WTC11 (cell line): ENCODE results near the gene C6orf120. TPM values are rescaled to one million over a fixed set of nuclear protein-coding genes. Genes with fewer than 3 reads are reported as not detected.

Experiments
- ATAC-seq: fragments of 200-7000 bp; cut with Tn5 transposase; 2 replicates; pipeline ENCODE4 v1.10.0; 2021; ENCODE audit warnings: mild to moderate bottlenecking, moderate library complexity
- CTCF ChIA-PET: fragments of 300-600 bp; sonication (Branson Sonifier 250); formaldehyde crosslinking; loops from one replicate; lab custom pipeline; 2021; ENCODE audit warnings: antibody characterized with exemption; lab: Charles Lee
- POLR2A ChIA-PET: fragments of 350-600 bp; sonication (Branson Sonifier 250); formaldehyde crosslinking; loops from one replicate; lab custom pipeline; 2021; ENCODE audit warnings: antibody characterized with exemption; lab: Charles Lee
- DNase-seq: peaks from one replicate; pipeline ENCODE4 v3.0.0; 2021; ENCODE audit warnings: low spot score
- H3K27ac Mint-ChIP-seq: 2 replicates; pipeline ENCODE4 v1.8.0; 2021; ENCODE audit warnings: mixed read lengths
- H3K27me3 Mint-ChIP-seq: 2 replicates; pipeline ENCODE4 v1.8.0; 2021; ENCODE audit warnings: low read depth, mild to moderate bottlenecking, moderate library complexity, mixed read lengths
- H3K36me3 Mint-ChIP-seq: 2 replicates; pipeline ENCODE4 v1.8.0; 2021; ENCODE audit warnings: mixed read lengths
- H3K4me1 Mint-ChIP-seq: 2 replicates; pipeline ENCODE4 v1.8.0; 2022; ENCODE audit warnings: mixed read lengths
- H3K4me3 Mint-ChIP-seq: 2 replicates; pipeline ENCODE4 v1.8.0; 2021; ENCODE audit warnings: mild to moderate bottlenecking, moderate library complexity, mixed read lengths
- H3K9me3 Mint-ChIP-seq: 2 replicates; pipeline ENCODE4 v1.8.0; 2021; ENCODE audit warnings: mixed read lengths
- ATF1 ChIP-seq: sonication (generic); formaldehyde crosslinking; IDR thresholded peaks from 2 replicates; pipeline ENCODE4 v1.8.1; 2023; ENCODE audit warnings: mild to moderate bottlenecking, moderate library complexity, missing genetic modification reagents
- JAZF1 ChIP-seq: fragments of 250-450 bp; sonication (Bioruptor Pico); IDR thresholded peaks from 2 replicates; pipeline ENCODE4 v1.9.0; 2021; ENCODE audit warnings: moderate library complexity, mild to moderate bottlenecking, inconsistent platforms
- MYBL2 ChIP-seq: sonication (generic); formaldehyde crosslinking; IDR thresholded peaks from 2 replicates; pipeline ENCODE4 v1.8.1; 2023; ENCODE audit warnings: mild to moderate bottlenecking, moderate library complexity, missing genetic modification reagents
- NR1H2 ChIP-seq: sonication (generic); formaldehyde crosslinking; IDR thresholded peaks from 2 replicates; pipeline ENCODE4 v1.9.0; 2021; ENCODE audit warnings: mild to moderate bottlenecking, moderate library complexity, missing genetic modification reagents
- NR2C2 ChIP-seq: sonication (generic); formaldehyde crosslinking; IDR thresholded peaks from 2 replicates; pipeline ENCODE4 v1.8.0; 2022; ENCODE audit warnings: mild to moderate bottlenecking, missing genetic modification reagents
- SMAD4 ChIP-seq: sonication (generic); formaldehyde crosslinking; IDR thresholded peaks from 2 replicates; pipeline ENCODE4 v1.8.0; 2022; ENCODE audit warnings: mild to moderate bottlenecking, missing genetic modification reagents
- TCF7 ChIP-seq: sonication (generic); formaldehyde crosslinking; IDR thresholded peaks from 2 replicates; pipeline ENCODE4 v1.8.0; 2022; ENCODE audit warnings: mild to moderate bottlenecking, low read depth, missing genetic modification reagents, moderate library complexity
- ZBTB21 ChIP-seq: sonication (generic); formaldehyde crosslinking; IDR thresholded peaks from 2 replicates; pipeline ENCODE4 v1.8.1; 2023; ENCODE audit warnings: mild to moderate bottlenecking, missing genetic modification reagents, borderline replicate concordance
- ZNF232 ChIP-seq: sonication (generic); formaldehyde crosslinking; IDR thresholded peaks from 2 replicates; pipeline ENCODE4 v1.8.0; 2022; ENCODE audit warnings: mild to moderate bottlenecking, missing genetic modification reagents
- ZNF263 ChIP-seq: sonication (generic); formaldehyde crosslinking; IDR thresholded peaks from 2 replicates; pipeline ENCODE4 v1.8.1; 2022; ENCODE audit warnings: low read depth, mild to moderate bottlenecking, moderate library complexity, missing genetic modification reagents
- ZNF281 ChIP-seq: sonication (generic); formaldehyde crosslinking; IDR thresholded peaks from 2 replicates; pipeline ENCODE4 v1.8.0; 2023; ENCODE audit warnings: mild to moderate bottlenecking, missing genetic modification reagents
- ZNF317 ChIP-seq: sonication (generic); formaldehyde crosslinking; IDR thresholded peaks from 2 replicates; pipeline ENCODE4 v1.8.1; 2023; ENCODE audit warnings: low read depth, mild to moderate bottlenecking, moderate library complexity, missing genetic modification reagents, borderline replicate concordance
- ZNF512 ChIP-seq: sonication (generic); formaldehyde crosslinking; IDR thresholded peaks from 2 replicates; pipeline ENCODE4 v1.8.1; 2022; ENCODE audit warnings: missing genetic modification reagents, borderline replicate concordance
- ZNF671 ChIP-seq: fragments of 250-450 bp; sonication (Bioruptor Pico); IDR thresholded peaks from 2 replicates; pipeline ENCODE4 v1.8.0; 2021; ENCODE audit warnings: mild to moderate bottlenecking
- total RNA-seq: library from RNA; stranded (reverse); gene quantifications from 3 replicates; pipeline ENCODE4 v1.2.3, GENCODE V29; 2021
- TF ChIP-seq, protein P1 (sequence below): sonication (generic); formaldehyde crosslinking; IDR thresholded peaks from 2 replicates; pipeline ENCODE4 v1.8.1; 2023; ENCODE audit warnings: mild to moderate bottlenecking, missing genetic modification reagents, moderate library complexity

Gene C6orf120
- total RNA-seq, 1 experiment from 2014 or later, result 34.5 TPM

- TF ChIP-seq ZNF281 (CRISPR knock-in tag) (no peak), SMAD4 (CRISPR knock-in tag) (no peak)
These were observed 38.5 kb upstream of the C6orf120 start (continued) for GRCh38 chr6:169663468-169663867.

- no peaks in the 10 kb centered on the region for H3K9me3 Mint-ChIP-seq
- CTCF ChIA-PET, result no interaction called here
- H3K4me1 Mint-ChIP-seq, result peaks cover 6% of the 10 kb centered on the region
- no peak for DNase-seq
- H3K27me3 Mint-ChIP-seq, result no peaks in the 10 kb centered on the region
- TF ChIP-seq ZNF671 (CRISPR knock-in tag), result no peak
- TF ChIP-seq JAZF1 (CRISPR knock-in tag), result no peak
- POLR2A ChIA-PET, result no interaction called here
- no peak overlapping the region for H3K4me3 Mint-ChIP-seq
- no peak overlapping the region; the same call in 1 of the 2 replicates for H3K27ac Mint-ChIP-seq
- no peak for ATAC-seq
- H3K36me3 Mint-ChIP-seq, result peaks cover 71% of the 10 kb centered on the region
These were observed 37.7 kb upstream of the C6orf120 start for GRCh38 chr6:169664227-169664626.

DNA sequence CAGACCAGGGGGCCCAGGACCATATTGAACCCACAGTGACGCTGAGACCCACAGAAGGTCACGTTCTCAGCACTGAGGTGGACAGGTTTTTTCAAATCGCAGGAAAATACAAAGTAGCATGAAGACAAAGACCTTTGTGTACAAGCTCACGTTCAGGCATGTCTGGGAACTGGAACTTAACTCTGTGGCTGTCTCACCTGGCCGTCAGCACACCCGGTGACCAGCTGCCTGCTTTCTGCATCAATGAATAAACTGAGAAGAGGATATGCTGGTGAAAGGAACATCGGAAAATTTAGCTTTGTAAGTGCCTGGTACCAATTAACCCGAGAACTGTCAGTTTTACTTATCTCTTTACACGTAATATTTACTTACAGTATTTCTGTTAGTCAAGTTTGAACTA is 36.6 kb upstream of the C6orf120 start:
- H3K27ac Mint-ChIP-seq, result no peak overlapping the region
- ATAC-seq, result no peak
- CTCF ChIA-PET, result no interaction called here
- H3K4me3 Mint-ChIP-seq, result no peak overlapping the region
- H3K27me3 Mint-ChIP-seq, result no peaks in the 10 kb centered on the region
- no peak for DNase-seq
- TF ChIP-seq ATF1, result no peak
- POLR2A ChIA-PET, result no interaction called here
- peaks cover 6% of the 10 kb centered on the region for H3K4me1 Mint-ChIP-seq
- peaks cover 73% of the 10 kb centered on the region for H3K36me3 Mint-ChIP-seq
- H3K9me3 Mint-ChIP-seq, result no peaks in the 10 kb centered on the region

- peaks cover 6% of the 10 kb centered on the region for H3K4me1 Mint-ChIP-seq
- no peak for DNase-seq
- TF ChIP-seq NR1H2 (CRISPR knock-in tag) (no peak), ZNF317 (CRISPR knock-in tag) (no peak), ZNF263 (CRISPR knock-in tag) (no peak), NR2C2 (CRISPR knock-in tag) (no peak), TCF7 (no peak), MYBL2 (CRISPR knock-in tag) (no peak), ZNF232 (CRISPR knock-in tag) (no peak), ZNF512 (CRISPR knock-in tag) (no peak)
- TF ChIP-seq, protein P1, sequence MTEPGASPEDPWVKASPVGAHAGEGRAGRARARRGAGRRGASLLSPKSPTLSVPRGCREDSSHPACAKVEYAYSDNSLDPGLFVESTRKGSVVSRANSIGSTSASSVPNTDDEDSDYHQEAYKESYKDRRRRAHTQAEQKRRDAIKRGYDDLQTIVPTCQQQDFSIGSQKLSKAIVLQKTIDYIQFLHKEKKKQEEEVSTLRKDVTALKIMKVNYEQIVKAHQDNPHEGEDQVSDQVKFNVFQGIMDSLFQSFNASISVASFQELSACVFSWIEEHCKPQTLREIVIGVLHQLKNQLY (CRISPR knock-in tag), result no peak
- TF ChIP-seq, all 79 proteins: peak for 0
- CTCF ChIA-PET, result no interaction called here
- Mint-ChIP-seq H3K27me3 (no peaks in the 10 kb centered on the region), H3K9me3 (no peaks in the 10 kb centered on the region), H3K36me3 (peaks cover 81% of the 10 kb centered on the region), H3K27ac (no peak overlapping the region), H3K4me3 (no peak overlapping the region)
- POLR2A ChIA-PET, result no interaction called here
- no peak for ATAC-seq
These were observed 35.5 kb upstream of the C6orf120 start for GRCh38 chr6:169666441-169666840.

- Mint-ChIP-seq H3K4me3 (no peak overlapping the region), H3K4me1 (peaks cover 6% of the 10 kb centered on the region), H3K36me3 (peaks cover 85% of the 10 kb centered on the region), H3K27me3 (no peaks in the 10 kb centered on the region), H3K9me3 (no peaks in the 10 kb centered on the region), H3K27ac (no peak overlapping the region)
- TF ChIP-seq ZBTB21 (CRISPR knock-in tag), result no peak
- ChIA-PET CTCF (no interaction called here), POLR2A (no interaction called here)
- no peak for ATAC-seq
- no peak for DNase-seq
These were observed 34.2 kb upstream of the C6orf120 start for GRCh38 chr6:169667716-169668115.
